NCI-H2227 (cell line): ENCODE measurements around the gene KRTAP10-2.
"Not testable (repeated sequence)": the region's sequence is repeated elsewhere in the genome, so short reads cannot be mapped to it uniquely, and the experiment has no call there.

Experiments used
- DNase-seq: peaks from one replicate; lab custom pipeline; 2025; ENCODE audit not compliant: unreplicated experiment; lab: John Stamatoyannopoulos, UW

Gene KRTAP10-2, protein sequence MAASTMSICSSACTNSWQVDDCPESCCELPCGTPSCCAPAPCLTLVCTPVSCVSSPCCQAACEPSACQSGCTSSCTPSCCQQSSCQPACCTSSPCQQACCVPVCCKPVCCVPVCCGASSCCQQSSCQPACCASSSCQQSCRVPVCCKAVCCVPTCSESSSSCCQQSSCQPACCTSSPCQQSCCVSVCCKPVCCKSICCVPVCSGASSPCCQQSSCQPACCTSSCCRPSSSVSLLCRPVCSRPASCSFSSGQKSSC

DNA sequence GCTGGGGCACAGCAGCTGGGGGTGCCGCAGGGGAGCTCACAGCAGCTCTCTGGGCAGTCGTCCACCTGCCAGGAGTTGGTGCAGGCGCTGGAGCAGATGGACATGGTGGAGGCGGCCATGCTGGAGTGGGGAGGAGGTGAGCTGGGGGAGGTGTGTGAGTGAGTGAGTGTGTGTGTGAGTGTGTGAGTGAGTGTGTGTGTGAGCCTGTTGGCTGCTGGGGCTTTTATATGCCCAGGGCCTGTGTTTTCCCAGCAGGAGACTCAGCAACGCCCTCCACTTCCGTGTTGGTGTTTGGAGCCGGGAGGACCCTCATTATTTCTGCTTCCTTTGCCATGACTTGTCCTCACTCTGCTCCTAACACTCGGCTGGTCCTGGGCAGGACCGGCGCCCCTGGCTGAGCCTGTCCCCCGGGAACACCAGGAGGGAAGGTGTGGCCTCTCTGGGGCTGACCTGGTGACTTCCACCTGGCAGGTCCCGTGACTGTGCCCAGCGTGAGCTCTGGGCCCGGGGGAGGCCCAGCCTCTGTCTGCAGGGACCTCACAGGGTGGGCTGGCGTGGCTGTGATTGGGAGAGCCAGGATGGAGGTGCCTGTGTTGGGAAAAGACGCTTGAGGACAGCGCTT is at the start of gene KRTAP10-2:
KRTAP10-2 (minus strand) TSS at position 166 of the 622 bp plus-strand sequence; CDS start at position 119, 47 bp downstream.
- DNase-seq = peak; percentile 77

DNA sequence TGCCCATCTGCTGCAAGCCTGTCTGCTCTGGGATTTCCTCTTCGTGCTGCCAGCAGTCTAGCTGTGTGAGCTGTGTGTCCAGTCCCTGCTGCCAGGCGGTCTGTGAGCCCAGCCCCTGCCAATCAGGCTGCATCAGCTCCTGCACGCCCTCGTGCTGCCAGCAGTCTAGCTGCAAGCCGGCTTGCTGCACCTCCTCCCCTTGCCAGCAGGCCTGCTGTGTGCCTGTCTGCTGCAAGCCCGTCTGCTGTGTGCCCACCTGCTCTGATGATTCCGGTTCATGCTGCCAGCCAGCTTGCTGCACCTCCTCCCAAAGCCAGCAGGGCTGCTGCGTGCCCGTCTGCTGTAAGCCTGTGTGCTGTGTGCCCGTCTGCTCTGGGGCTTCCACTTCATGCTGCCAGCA is 49.8 kb upstream of the KRTAP10-2 start:
- DNase-seq = peak; percentile 14

DNA sequence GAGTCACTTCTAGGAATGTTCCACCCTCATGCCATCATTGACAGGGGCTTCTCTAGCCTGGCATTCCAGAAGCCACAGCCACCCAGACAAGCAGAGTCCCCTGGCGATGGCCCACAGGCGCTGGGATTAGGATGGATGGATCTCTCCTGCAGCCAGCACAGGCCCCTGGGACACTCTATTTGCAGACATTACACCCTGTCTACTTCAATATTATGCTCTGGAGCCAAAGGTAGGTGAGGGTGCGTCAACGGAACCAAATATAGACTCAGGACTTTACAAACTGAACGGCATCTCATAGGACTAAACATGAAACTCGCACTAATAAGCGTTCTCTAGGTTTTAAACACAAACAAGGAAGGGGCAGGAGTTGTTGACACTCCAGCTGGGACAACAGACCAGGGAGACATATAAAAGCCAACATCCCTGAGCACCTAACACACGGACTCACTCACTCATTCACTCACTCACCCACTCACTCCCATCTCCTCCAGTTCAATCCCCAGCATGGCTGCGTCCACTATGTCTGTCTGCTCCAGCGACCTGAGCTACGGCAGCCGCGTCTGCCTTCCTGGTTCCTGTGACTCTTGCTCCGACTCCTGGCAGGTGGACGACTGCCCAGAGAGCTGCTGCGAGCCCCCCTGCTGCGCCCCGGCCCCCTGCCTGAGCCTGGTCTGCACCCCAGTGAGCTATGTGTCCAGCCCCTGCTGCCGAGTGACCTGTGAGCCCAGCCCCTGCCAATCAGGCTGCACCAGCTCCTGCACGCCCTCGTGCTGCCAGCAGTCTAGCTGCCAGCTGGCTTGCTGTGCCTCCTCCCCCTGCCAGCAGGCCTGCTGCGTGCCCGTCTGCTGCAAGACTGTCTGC is 49.0 kb upstream of the KRTAP10-2 start, which contains the start of gene KRTAP10-7:
KRTAP10-7 (plus strand) TSS at position 480 of the 861 bp plus-strand sequence; CDS start at position 505, 25 bp downstream.
- not testable (repeated sequence) for DNase-seq

DNA sequence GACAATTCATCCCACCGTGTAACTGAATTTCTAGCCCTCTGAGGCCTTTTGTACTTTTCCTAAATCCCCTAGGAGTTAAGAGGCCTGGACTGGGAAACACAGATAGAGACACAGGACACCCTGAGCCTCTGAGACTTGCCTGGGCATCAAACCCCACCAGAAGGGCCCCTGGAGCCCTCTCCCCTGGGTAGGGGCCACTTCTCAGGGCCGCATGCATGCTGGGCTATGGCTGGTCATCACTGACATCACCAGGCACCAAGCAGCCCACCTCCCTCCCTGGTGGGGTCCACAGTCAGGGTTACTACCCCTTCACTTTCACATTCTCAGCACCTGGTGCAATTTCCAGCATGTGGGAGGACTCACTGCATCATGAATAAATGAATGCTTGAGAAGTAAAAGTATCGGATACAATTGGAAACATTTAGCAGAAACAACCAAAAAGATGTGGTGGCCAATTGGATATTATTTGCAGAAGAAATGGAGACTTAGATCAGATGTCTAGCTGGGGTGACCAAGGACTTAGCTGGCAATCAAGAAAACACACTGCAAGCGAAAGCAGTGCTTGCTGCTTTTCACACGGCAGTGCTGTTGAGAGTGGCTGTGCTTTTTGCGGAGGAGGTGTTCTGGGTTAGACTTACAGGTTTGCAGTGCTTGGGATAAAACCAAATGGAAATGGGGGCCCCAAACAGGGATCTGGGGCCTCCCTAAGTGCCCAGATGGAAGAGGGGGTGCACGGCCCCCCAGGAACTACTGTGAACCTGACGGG is 48.1 kb upstream of the KRTAP10-2 start:
- no peak for DNase-seq

DNA sequence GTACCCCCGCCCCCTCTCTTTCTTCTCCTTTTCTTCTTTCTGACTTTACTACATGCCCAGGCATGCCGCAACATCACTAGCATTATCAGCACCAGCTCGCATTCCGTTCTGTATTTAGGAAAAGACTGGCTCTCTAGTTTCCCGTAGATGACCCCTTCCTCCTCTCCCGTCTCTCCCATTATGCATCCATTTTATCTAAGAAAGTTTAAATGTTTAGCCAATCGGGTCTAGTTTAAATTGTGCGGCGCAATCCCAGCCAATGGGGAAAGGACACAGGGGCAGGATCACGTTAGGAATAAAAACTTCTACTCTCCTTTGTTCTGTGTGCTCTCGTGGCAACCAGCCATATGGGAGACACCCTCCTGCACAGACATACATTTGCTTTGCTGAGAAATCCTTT is 46.8 kb upstream of the KRTAP10-2 start:
- peak; percentile 43 for DNase-seq

DNA sequence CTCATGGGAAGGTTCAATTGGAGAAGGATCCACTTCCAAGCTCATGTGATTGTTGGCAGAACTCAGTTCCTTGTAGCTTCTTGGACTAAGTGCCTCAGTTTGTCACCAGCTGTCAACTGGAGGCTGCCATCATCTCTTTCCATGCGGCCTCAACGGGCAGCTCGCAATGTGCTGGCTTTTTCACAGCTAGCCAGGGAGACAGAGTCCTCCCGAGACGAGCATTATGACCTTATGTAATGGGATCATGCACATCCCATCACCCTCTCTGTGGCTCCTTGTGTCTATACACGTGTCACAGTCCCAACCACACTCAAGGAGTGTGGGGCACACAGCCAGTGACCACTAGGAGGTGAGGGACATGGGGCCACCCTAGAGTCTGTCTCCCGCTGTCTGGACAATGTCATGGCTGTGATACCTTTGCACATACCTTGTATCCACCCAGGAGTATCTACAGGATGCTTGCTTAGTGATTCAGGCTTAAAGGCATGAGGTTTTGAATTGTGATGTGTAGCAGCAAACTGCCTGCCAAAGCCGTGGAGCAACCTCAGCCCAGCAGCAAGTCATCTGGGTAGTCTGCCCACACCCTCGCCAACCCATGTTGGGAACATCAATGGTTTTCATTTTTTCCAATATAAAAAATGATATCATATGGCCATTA is 44.9 kb upstream of the KRTAP10-2 start:
- DNase-seq = no peak

DNA sequence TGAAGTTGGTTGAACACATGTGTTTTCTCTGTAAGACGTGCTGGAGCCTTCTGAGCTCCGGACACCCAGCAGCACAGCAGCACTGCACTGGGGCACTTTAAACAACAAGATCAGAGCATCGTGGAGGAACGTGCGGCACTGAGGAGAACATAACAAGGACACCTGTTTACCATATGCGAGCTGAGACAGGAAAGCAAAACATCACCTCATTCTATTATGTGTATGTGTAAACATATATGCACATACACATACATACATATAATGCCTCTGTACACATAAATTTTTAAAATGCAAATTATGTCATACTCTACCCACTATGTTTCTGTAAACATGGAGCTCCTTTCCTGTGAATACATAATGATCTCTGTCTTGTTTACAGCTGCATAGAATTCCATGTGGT is 44.2 kb upstream of the KRTAP10-2 start:
- DNase-seq = no peak

DNA sequence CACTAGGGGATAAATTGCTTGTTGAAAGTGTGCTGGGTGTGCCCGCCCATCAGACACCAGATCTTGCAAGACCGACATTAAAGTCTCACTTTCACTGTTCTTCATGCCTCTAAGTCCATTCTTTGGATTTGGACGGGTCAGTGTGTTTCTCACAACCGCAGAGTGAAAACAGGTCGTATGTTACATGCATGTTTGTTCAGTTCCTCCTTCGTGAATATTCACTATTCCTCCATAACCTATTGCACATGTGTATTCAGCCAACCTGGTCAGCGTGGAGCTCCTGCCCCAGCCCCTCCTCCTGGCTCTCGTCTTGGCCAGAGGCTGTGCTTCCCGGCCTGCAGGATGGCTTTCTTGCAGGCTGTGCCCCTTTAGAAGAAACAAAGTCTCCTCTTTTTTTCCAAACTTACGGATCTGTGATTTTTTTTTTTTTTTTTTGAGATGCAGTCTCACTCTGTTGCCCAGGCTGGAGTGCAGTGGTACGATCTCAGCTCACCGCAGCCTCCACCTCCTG is 43.2 kb upstream of the KRTAP10-2 start:
- no peak for DNase-seq

DNA sequence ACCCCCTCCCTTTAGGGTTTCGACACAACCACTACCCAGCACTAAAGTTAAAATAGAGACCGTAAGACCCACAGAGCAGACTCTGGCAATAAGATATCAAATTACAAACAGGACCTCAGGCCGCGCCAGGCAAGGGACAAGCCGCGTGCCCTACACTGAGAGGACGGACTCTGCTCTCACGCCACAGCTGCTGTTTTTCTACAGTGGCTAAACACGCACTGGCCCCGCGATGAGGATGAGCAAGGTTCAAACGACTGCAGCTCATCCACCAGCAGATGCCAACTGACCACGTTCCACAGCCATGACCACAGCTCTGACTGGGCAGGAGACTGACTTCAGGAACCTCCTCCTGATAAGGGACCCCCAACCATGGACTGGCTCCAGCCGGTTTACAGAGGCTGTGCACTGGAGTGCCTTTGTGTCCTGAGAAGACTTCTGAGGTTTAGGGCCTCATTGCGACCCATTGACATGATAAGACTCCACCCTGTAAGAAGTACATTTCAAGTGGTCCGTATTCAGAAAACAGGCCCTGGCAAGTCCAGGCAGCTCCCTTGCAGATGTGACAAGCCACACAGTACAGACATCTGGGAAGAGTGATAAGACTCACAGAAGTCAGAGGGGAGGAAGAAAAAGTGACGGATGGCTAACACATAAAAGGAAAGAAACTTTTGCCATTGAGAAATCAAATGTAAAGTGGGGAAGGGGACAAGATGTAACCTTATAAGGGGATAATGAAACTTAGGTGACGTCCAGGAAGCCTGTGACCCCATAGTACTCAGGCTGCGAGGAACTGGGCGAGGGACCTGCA is 42.5 kb upstream of the KRTAP10-2 start:
- DNase-seq = no peak

DNA sequence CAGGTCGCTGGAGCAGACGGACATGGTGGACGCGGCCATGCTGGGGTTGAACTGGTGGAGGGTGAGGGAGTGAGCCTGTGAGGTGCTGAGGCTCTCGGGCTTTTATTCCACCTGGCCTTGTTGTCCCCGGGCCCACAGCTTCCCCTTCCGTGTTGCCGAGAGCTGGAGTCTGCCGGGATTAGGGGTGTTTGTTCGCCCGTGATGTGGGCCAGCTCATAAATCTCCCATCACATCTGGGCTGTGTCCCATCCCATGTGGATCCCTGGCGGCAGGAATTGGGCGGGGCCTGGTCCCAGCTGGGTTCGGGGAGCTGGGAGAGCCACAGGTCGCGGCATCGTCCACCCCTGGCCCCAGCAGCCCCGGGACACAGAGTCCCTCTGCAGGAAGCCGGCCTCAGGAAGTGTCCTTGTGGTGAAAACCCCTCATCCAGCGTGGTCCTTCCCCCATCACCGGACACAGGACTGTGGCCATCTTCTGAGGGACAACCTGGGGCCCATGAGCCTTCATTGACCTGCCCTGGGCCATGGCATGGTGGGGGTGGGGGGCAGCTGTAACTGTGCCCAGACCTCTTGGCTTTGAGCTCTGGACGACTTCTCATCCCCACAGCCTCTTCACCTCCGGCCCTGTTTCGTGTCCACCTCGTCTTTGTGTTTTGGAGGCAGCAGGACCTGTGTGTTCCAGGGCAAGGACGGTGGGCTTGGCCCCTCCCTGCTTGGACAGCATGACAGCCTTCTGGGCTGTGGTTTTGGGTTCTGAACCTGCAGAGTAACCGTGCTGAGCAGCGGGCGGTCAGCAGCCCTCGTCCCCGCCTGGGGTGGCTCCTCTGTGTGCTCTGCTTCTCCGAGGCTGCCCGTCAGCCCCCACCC is 41.4 kb upstream of the KRTAP10-2 start, which contains the start of gene KRTAP10-6:
KRTAP10-6 (minus strand) TSS at position 60 of the 866 bp plus-strand sequence; CDS start at position 39, 21 bp downstream.
- no peak for DNase-seq

DNA sequence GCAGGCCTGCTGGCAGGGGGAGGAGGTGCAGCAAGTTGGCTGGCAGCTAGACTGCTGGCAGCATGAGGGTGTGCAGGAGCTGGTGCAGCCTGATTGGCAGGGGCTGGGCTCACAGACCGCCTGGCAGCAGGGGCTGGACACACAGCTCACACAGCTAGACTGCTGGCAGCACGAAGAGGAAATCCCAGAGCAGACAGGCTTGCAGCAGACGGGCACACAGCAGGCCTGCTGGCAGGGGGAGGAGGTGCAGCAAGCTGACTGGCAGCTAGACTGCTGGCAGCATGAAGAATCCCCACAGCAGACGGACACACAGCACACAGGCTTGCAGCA is 40.5 kb upstream of the KRTAP10-2 start:
- not testable (repeated sequence) for DNase-seq

DNA sequence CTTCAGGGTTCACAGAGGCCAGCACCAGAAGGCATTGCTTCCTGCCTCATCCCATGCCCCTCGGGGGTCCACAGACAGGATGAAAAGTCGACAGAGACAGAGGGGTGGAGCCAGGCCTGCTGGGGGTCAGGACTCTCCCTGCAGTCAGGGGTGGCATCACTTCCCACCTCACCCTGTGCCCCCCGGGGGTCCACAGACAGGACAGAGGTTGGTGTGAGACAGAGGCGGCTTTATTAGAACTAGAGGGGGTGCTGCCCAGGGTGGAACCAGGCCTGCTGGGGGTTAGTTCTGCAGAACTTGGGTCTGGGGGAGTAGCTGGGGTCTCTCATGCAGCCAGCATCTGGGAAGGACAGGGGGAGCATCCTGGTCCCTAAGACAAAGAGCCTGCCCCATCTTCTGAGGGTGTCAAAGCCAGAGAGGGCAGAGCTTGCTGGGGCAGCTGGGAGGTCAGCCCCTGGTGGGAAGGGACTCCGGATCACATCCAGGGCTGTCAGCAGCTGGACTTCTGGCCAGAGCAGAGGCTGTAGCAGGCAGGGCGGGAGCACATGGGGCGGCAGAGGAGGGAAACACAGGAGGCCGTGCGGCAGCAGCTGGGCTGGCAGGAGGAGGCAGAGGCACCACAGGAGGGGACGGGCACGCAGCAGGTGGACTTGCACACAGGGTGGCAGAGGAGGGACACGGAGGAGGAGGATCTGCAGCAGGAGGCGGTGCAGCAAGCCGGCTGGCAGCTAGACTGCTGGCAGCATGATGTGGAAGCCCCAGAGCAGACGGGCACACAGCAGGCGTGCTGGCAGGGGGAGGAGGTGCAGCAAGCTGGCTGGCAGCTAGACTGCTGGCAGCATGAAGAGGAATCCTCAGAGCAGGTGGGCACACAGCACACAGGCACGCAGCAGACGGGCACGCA is 39.8 kb upstream of the KRTAP10-2 start:
- not testable (repeated sequence) for DNase-seq

DNA sequence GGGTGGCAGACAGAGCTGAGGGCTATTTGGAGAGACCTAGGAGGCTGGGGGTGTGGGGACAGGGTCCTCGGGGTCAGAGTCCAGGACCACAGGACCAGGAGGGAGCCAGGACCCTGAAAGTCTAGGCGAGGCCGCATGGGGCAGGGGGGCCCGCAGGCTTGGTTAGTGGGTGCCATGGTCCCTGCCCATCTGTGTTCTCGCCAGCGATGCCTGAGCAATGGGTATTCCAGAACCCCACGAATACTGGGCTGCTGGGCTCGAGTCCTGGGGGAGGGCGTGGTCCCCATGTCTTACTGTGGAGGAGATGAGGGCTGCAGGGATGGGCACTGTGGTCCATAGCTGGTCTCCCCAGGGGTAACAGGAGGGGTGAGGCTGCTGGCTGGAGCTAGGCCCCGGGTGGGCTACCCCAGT is 39.0 kb upstream of the KRTAP10-2 start:
- DNase-seq = no peak

DNA sequence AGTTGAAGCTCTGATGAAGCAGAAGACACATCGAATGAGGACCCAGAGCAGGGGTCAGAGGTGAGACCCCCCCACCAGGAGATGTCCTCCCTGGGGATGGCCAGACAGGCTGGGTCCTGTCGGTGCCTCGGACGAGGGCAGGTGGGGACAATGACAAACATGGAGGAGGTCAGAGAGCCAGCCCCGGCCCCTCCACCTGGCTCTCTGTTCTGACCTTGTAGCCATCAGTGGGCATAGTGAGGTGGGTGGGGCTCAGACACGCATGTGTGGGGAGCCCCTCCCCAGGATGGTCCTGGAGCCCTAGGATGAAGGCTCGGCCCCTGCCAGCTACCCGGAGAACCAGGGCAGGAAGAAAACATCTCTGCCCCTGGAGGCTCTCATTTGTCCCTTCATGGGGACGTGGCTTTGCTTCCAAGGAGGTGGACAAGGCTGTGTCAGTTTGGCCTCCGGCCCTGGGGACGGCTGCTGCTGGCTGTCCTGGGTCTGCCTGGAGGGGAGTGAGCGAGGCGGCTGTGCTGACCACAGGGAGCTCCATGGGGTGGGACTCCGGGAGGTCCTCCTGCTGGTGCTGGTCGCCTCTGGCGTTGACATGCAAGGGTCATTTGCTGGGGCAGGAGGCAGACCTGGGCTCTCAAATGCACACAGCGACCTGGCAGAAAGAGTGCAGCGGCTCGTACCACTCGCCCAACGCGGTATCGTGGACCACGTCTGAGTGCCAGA is 38.4 kb upstream of the KRTAP10-2 start:
- no peak for DNase-seq

DNA sequence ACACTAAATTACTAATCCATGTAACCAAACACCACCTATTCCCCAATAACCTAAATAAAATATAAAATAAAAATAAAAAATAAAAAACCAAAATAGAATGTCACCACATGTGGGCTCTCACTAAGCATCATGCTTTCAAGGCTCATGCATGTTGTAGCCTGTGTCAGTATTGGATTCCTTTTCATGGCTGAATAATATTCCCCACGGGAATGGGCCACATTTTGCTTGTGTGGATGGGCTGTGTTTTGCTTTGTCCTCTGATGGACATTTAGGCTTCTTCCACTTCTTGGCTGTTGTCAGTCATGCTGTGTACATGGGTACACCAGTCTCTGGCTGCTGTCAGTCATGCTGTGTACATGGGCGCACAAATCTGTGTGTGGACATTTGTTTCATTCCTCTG is 37.8 kb upstream of the KRTAP10-2 start:
- DNase-seq = no peak

DNA sequence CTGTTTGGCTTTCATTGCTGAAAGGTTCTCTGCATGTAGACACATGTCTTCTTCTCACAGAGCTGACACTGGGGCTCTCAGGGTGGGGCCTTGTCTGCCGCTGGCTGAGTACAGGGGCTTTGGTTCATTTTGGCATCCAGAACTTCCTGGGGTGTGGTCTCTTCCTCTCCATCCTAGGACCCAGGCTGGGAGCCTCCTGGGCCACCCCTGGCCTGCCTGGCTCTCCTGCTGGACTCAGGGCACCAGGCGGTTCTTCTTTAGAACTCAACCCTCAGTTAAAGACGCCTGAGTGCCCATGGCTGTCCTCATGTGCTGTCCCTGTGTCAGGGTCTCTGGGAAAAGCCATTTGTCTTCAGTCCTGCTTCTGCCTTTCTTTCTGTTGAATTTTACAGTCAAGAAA is 34.6 kb upstream of the KRTAP10-2 start:
- DNase-seq = no peak

DNA sequence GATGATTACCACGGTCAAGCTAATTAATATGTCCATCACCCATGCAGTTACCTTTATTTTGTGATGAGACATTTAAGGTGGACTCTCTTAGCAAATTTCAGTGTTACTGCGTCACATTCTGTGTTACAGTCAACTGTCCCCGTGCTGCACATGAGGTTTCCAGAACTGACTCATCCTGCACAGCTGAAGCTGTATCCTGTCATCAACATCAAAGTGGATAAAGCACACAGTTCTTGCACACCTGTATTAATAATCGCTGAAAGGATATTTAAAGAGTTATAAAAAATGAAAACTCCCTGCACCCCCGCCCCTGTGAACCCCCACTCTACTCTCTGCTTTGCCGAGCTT is 32.5 kb upstream of the KRTAP10-2 start:
- peak; percentile 64 for DNase-seq
